GM18951 (cell line): ENCODE measurements around the gene DLEC1.
"Not testable (repeated sequence)": the region's sequence is repeated elsewhere in the genome, so short reads cannot be mapped to it uniquely, and the experiment has no call there.

ENCODE experiments used
- POLR2A ChIP-seq: IDR thresholded peaks from 4 replicates; pipeline ENCODE4 v1.6.1; 2011; ENCODE audit warnings: mild to moderate bottlenecking; ENCODE audit not compliant: insufficient read length, insufficient read depth; ENCODE audit errors: extremely low read depth
- in situ Hi-C: fragments of 300-500 bp; cut with MboI; formaldehyde crosslinking; loops from one replicate; pipeline ENCODE4 v1.12.0; 2022; ENCODE audit warnings: low sequenced_read_pairs, mixed read lengths, inconsistent platforms; ENCODE audit not compliant: unreplicated experiment

Gene DLEC1

DNA sequence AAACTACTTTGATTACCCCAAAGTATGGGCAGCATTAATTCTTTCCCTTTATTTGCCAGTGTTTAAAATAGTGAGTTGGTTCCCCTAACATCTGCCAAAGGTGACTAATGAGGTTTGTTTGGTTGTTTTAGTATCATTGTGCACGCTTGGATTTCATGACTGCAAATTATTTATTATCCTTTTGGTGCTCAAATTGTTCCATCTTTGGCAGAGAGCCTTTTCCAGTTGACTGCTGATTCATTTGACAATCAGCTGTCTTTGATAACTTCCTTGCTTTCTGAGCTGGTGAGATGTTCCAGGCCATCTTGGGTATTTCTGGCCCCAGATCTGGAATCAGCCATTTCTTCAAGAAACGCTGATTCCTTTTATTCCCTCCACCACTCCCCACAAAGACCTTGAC, 8.9 kb downstream of the DLEC1 start:
- no peak for TF ChIP-seq POLR2A
- in situ Hi-C loops: no loop called here

DNA sequence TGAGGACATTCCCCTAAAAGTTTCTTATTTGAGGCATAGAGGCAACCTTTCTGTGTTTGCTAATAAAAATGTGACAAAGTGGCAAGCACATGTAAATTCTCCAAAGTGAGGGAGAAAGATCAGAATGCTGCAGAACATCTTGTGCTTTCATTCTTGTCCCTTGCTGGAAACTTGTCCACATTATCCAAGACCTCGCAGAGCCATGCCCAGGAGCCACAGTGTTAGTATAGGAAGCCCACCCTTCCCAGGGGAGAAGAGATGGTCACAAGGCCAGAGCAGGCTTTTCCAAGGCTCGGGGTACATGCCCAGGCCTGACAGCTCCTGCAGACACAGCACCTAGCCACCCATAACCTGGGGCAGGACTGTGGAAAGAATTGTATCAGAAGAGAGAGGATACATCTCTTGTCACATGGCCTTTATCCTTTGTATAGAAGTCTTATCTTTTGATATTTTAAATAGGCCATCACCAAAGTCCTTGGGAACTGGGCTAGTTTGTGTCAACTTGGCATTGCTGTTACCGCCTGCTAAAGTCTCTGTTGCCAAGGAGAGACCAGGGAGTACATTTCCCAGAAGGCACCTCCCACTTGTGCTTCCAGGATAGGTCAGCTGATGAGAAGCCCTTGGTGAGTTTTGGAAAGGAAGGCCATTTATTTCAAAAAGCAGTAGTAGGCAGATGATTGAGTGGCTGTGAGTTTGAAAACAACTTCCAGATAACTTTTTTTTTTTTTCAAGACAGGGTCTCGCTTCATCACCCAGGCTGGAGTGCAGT, 10.5 kb downstream of the DLEC1 start:
- in situ Hi-C loops: no loop called here
- no peak for TF ChIP-seq POLR2A

- no peak for TF ChIP-seq POLR2A
- in situ Hi-C loops: no loop called here
These were observed 12.1 kb downstream of the DLEC1 start for GRCh38 chr3:38051131-38051530.

GRCh38 chr3:38053286-38053685, 14.3 kb downstream of the DLEC1 start:
- in situ Hi-C loops: not testable (repeated sequence)

DNA sequence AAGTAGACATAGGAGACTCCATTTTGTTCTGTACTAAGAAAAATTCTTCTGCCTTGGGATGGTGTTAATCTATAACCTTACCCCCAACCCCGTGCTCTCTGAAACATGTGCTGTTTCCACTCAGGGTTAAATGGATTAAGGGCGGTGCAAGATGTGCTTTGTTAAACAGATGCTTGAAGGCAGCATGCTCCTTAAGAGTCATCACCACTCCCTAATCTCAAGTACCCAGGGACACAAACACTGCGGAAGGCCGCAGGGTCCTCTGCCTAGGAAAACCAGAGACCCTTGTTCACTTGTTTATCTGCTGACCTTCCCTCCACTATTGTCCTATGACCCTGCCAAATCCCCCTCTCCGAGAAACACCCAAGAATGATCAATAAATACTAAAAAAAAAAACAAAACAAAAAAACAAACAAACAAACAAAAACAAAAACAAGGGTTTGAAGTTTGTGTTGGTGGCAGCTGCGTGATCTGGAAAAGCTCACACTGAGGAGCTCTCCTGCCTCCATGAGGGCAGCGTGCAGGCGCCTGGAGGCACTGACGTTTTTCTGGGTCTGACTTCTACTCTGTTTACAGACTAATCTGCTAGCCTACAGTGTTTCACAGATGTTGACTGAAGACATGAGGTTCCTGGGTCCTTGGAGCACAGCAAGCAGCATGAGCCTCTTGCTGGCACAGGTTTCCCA, 14.9 kb downstream of the DLEC1 start:
- in situ Hi-C loops: not testable (repeated sequence)

GRCh38 chr3:38054499-38055001, 15.5 kb downstream of the DLEC1 start:
- TF ChIP-seq POLR2A: no peak
- in situ Hi-C loops: no loop called here

- in situ Hi-C loops: no loop called here
- TF ChIP-seq POLR2A: no peak
These were observed 20.1 kb downstream of the DLEC1 start for GRCh38 chr3:38059148-38059547.

DNA sequence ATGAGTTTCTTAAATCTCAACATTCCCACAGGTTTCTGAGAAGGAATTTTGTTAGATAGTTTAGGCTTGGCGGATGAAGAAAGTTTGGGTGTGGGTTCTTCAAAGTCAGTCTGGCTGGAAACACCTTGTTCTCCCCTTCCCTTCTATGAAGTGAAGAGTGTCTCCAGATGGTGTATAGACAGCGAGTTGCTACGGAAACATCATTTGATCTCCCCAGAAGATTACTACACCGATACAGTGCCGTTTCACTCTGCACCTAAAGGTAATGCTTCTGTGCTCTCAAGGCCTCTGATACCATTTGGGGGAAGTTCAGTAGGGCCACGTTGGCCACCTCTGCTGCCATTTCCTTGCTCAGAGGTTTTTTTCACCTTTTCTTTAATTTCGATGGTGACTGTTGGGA, 20.6 kb downstream of the DLEC1 start:
- TF ChIP-seq POLR2A: no peak
- in situ Hi-C loops: no loop called here

DNA sequence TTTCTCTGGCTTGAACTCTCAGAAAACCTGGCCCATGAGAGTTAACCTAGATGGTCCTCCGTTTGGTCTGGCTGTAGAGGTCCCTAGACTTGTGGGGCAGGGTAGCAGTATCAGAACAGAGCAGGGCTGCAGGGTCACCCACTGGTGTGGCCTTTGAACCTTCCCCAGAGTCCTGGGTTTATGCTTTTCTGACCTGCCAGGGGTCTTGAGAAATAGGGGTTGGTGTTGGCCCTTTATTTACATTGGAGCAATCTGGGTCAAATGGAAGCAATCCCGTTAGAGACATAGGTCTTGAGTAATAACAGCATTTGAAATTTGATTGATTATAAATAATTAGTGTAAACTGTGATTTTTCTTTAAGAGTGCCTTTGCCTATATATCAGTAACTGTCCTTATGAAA, 23.8 kb downstream of the DLEC1 start:
- in situ Hi-C loops: no loop called here
- TF ChIP-seq POLR2A: no peak

DNA sequence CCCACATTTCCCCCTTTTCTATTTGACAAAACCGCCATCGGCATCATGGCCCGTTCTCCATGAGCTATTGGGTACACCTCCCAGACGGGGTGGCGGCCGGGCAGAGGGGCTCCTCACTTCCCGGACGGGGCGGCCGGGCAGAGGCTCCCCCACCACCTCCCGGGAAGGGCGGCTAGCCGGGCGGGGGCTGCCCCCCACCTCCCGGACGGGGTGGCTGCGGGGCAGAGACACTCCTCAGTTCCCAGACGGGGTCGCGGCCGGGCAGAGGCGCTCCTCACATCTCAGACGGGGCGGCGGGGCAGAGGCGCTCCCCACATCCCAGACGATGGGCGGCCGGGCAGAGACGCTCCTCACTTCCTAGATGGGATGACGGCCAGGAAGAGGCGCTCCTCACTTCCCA, 25.4 kb downstream of the DLEC1 start:
- in situ Hi-C loops: not testable (repeated sequence)

DNA sequence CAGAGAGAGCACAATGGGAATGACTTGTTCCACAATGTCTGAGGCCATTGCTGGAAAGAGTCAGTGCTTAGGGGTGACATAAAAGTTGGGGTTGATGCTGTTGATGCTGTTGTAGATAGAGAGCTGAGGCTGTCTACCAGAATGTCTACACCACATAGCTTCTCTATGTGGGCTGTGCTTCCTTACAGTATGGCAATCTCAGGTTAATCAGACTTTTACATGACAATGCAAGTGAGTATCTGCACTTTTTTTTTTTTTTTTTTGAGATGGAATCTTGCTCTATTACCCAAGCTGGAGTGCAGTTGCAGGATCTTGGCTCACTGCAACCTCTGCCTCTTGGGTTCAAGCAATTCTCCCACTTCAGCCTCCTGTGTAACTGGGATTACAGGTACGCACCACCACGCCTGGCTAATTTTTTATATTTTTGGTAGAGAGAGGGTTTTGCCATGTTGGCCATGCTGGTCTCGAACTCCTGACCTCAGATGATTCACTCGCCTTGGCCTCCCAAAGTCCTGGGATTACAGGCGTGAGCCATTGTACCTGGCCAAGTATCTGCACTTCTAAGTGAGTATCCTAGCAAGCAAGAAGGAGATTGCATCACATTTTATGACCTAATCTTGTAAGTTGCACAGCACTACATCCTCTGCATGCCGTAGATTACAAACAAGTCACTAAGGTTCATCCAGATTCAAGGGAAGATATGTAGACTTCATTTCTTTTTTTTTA, 28.7 kb downstream of the DLEC1 start:
- in situ Hi-C loops: no loop called here
- no peak for TF ChIP-seq POLR2A

DNA sequence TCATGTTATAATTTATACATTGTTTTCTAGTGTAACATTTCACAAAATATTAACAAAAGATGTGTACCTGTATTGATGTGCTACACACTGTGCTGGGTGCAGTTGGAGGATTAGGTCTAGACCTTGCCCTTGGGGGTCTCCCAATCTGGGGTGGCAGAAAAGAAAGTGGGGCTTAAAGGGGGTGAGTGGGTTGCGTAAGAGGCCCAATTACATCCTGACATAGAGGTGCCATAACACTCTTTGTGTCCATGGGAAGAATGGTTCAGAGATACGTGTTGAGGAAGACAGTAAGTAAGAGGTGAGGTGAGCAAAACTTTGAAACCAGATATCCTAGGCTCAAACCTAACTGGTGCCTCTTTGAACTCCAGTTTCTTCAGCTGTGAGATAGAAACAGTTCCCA, 31.0 kb downstream of the DLEC1 start:
- in situ Hi-C loops: no loop called here
- no peak for TF ChIP-seq POLR2A

DNA sequence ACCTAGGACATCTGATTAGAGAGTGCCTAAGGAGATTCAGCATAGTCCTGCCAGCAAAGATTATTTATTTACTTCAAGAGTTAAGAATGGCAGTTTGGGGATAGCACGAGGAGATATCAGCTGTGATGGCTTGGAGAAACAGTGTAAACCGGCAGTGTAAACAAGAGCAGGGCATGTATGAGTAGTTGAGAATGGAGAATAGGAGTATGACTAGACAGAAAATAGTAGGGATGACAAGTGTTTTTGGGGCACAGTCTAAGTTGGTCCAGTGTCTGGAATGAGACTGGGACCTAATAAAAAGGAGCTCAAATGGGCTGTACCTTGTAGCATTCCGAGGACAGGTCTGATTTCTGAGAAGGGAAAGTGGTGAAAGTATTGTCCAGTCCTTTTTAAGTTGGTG, 38.1 kb downstream of the DLEC1 start:
- in situ Hi-C loops: not testable (repeated sequence)

DNA sequence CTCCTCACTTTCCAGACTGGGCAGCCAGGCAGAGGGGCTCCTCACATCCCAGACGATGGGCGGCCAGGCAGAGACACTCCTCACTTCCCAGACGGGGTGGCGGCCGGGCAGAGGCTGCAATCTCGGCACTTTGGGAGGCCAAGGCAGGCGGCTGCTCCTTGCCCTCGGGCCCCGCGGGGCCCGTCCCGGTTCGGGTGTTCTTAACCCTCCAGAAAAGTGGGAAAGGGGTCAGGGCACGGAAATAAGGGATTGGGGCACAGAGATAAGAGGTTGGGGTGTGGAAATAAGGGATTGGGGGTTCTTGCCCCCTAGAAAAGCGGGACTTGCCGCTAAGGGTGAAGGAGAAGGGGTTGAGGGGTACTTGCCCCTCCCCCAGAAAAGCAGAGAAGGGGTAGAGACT, 43.3 kb downstream of the DLEC1 start:
- in situ Hi-C loops: not testable (repeated sequence)

- in situ Hi-C loops: not testable (repeated sequence)
These were observed 44.2 kb downstream of the DLEC1 start for GRCh38 chr3:38083254-38083653.
